ENCODE measurements around the gene HMGB4.

GRCh38 chr1:33899746-33900145 lies 35.9 kb downstream of the HMGB4 start:
- TF ChIP-seq CTCF (conservative IDR thresholded peaks at IDR 0.05) (no peak), EZH2 (IDR thresholded peaks at IDR 0.05; ENCODE audit: low read depth) (no peak)
